ENCODE results near the gene ARMC12.

ARMC12 gene

DNA sequence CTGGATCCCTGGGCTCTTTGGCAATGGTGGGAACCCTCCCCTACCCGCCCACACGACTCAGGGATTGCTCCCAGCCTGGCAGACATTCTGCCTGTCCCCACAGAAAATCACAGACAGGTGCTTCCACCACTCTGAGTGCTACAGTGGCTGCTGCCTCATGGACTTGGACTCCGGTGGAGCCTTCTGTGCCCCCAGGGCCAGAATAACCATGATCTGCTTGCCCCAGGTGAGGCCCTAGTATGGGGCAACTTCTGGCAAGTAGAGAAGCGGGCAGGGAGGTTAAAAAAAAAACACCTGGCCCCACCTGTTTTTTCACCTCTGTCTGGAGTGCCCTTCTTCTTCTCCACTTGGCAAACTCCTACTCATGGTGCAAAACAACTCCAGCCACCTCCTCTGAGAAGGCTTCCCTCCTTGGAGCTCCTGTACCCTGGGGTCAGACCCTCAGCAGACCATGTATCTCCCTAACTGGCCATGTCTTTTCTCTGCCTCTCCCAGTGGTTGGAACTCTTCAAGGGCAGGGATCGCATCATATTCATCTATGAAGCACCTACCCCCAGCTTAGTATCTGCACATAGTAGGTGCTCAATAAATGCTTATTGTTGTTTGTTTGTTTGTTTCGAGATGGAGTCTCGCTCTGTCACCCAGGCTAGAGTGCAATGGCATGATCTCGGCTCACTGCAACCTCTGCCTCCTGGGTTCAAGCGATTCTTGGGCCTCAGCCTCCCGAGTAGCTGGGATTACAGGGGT, 40.7 kb downstream of the ARMC12 start:
- DNase-seq, result no peak

DNA sequence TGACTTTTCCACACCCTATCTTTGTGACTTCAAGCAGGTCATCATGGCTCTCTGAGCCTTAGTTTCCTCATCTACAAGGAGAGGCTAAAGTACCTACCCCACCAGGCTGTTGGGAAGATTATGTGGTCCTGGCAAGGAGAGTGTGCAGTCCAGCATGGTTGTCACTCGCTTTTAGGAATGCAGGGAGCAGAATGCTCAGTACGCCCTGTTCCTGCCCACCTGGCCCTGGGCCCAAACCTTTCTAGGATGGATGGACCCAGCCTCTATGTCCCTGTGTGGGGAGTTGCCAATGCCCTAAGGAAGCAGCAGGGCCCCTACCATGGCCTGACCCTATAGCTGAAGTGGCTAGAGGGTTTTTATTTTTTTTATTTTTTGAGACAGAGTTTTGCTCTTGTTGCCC, 41.6 kb downstream of the ARMC12 start:
- DNase-seq, result no peak

DNA sequence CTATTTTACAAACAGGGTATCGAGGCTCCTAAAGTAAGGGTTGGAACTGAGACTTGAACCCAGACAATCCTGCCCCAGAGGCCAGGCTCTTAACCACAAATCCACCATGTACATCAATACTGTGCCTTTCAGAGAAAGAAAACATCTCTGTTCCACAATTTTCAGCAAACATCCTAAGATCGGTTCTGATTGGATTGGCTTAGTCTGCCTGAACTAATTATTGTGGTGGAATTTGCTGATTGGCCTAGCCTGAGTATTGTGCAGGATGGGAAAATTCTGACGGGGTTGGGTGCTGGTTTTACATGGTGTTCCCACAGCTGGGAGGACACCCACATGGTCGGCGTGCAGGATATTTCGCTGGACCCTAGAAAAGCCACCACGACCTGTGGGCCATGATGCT, 43.9 kb downstream of the ARMC12 start, which contains the start of gene CLPSL1:
CLPSL1 (plus strand) TSS at position 301 of the 400 bp plus-strand sequence; CDS start at position 393, 92 bp downstream.
- no peak for DNase-seq

DNA sequence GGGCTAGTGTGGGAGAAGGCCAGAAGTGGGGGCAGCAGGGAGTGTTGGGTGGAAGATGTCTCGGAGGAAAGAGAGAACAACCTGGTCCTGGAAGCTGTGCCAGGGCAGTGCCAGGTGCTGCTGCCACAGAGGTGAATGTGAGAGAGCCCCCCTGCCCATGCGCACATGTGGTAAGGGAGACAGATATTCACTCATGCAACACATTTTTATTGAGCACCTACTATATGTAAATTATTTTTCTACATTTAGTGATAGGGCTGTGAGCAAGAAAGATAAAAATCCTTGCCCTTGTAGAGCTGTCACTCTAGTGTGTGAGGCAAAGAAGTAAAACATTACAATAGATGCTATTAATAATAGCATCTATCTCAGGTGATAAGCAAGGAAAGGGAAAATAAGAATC, 44.5 kb downstream of the ARMC12 start:
- no peak for DNase-seq

DNA sequence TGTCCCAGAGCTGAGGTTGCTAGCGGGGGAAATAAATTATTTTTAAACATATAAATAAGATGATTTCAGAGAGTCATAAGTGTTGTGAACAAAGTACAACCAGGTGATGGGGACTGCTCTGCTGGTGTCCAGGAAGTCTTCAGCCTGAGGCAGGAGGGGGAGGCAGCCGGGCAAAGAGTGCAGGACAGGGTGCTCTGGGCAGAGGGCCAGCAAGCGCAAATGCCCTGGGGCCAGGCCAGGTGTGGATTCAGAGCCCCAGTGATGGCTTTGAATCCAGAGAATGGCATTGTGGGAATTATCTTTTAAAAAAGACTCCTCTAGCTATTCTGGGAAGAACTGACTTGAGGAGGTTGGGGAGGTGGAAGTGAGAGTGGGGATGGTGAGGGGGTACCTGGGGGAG, 45.6 kb downstream of the ARMC12 start:
- no peak for DNase-seq

DNA sequence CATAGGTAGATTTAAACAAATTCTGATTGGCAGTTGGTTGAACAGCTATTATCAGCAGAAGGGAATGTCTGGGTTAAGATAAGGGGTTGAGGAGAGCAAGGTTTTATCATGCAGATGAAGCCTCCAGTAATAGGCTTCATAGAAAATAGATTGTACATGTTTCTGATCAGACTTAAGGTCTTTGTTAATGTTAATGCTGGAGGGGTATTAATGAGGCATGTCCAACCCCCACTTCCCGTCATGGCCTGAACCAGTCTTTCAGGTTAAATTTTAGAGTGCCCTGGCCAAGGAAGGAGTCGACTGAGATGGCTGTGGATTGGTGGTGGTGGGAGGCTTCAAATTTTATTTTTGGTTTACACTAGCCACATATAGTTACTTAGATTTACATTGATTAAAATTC, 47.4 kb downstream of the ARMC12 start:
- DNase-seq, result no peak

DNA sequence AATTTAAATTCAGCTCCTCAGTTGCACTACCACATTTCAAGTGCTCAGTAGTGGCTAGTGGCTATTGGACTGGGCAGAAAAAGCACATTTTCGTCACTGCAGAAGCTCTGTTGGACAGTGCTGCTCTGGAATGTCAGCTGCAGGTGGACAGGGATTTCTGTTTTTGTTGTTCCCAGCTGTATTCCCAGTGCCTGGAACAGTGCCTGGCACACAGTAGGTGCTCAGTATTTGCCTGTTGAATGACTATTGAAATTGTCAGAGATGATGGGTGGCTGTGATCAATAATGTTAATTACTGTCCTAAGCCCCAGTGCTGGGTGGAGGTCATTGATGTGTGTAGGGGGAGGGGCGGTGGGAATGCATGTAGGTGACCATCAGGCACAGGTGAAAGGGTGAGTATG, 49.4 kb downstream of the ARMC12 start:
- no peak for DNase-seq

DNA sequence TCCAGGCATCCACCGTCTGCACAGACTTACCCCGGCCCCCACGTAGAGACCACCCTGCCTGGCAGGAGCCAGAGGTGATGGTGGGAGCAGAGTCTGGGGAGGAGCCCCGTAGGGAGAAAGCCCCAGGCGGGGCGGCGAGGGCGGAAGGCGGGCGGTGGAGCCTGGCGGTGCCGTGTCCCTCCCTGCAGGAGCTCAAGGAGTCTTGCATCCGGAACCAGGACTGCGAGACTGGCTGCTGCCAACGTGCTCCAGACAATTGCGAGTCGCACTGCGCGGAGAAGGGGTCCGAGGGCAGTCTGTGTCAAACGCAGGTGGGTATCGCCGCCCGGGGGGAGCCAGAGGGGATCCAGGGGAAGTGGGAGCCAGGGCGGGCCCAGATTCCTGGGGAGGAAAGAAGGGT, 50.0 kb downstream of the ARMC12 start:
- DNase-seq, result no peak

DNA sequence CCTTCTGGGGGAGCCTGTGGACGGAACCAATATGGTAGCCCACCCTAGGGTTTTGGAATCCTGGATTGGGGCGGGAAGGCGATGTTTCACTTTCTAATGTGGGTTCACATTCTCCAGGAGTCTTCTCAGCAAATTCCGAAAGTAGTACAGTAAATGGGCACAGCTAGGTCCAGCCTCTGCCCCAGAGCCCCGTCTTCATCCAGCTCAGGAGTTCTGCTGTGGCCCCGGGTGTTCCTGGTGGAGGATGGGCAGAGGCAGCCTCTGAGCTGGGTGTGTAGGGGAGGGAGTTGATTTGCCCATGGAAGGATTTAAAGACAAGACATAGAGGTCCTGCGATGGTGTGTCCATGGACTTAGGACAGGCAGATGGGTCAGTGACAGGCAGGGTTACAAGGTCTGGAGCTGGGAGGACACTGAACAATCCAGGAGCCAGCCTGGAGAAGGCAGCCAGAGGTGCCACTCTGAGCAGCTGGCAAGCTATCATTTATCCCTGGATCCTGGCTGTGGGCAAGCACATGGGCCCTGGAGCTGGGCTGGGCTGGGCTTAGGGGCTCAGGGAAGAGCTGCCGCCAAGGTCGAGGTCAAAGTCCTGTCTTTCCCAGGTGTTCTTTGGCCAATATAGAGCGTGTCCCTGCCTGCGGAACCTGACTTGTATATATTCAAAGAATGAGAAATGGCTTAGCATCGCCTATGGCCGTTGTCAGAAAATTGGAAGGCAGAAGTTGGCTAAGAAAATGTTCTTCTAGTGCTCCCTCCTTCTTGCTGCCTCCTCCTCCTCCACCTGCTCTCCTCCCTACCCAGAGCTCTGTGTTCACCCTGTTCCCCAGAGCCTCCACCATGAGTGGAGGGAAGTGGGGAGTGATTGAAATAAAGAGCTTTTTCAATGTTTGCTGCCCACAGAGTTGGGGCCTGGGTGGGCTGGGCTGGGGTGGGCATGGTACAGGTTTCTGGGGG, 50.7 kb downstream of the ARMC12 start:
- DNase-seq, result no peak

DNA sequence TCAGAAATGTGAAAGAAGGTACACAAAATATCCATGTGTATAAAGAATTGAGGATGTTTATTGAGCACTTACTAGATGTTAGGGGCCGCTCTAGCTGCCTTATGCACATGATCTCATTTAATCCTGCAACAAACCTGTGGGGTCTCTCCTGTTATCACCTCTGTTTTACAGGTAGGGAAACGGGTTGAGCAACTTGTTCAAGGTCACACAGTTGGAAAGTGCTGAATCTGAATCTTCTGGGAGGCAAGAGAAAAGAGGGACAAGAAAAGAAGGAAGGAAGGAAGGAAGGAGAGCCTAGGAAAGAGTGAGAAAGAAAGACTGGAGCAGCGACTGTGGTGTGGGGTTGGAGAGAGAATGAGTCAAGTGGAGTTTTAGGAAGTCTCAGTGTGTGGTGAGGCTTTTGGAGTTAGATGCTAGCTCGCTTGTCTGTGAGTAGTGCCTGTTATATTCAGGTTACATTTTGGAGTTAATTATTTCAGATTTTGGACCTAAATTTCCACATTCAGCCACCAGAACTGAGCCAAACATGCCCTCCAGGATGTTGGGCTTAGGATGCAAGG, 51.7 kb downstream of the ARMC12 start:
- DNase-seq, result no peak

DNA sequence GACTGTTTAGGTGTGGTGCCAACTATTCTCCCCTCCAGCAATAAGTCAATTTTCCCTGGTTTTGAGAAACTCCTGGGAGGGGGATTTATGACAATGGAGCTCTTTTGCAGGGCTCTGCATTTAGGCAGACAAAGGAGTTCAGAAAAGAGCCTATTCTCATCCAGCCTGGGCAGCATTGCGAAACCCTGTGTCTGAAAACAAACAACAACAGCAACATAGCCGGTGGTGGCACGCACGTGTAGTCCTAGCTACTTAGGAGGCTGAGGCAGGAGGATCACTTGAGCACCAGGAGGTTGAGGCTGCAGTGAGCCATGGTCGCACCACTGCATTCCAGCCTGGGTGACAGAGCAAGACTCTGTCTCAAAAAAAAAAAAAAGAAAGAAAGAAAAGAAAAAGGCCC, 53.9 kb downstream of the ARMC12 start:
- DNase-seq, result no peak

DNA sequence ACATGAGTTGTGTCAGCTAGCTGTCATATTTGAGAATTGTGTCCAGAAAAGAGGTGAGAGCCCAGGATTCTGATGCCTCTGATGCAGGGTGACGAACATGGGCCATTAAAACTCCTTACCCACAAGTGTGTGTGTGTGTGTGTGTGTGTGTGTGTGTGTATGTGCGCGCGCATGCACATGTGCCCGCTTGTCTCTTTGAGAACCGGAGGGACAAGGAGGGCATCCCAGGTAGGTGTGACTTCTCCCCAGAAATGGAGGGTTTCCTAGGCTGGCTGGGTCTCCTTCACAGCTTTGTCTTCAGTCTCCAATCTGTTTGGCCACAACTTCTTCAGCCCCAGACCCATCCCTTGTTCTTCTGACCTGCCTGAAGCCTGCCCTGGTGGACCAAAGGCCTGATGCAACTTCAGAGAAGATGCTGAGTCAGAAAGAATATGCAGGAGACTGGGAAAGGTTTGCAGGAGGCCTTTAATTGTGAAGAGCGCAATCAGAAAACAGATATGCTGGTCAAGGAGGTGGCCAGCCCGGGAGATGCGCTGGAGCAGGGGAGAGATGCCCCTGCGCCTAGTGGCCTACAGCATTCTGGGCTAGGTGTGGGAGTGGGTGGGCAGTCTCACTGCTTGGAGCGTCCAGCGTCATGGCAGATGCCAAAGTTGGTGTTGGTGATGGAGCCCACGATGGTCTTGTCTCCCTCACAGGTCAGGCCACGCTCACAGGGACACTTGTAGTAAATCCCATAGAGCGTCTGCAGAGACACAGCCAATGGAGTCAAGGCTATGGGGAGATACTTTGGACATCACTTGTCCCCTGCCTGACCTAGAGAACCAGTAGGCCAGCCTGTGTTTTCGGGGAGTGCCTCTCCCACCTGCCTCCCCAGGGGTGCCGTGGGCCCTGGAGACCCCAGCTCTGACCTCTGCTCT, 58.0 kb downstream of the ARMC12 start:
- DNase-seq, result no peak

DNA sequence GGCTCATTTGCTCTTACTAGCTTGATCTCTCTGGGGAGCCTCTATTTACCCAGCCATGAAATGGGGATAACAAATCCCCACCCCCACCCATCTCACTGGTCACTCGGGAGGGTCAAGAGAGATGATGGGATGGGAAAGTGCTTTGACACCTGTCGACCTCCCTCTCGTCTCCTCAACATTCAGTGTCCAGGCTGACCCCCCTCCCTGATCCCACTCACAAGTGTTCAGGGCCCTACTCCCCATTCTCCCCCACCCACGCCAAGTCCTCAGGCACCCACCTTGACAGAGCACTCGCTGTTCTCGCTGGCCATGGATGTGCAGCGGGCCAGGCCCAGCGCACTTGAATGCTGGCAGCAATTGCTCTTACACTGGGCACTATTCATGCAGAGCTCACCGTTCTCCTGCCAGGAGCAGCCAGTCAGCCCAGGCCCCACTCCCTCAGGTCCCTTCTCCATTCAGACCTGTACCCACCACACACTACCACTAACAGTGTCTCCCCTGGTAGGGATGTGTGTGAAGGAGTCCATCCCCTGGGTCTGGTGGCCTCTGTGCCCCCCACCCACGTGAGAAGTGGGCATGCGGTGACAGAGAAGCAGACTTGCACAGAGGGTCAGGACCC, 58.7 kb downstream of the ARMC12 start:
- DNase-seq, result no peak

DNA sequence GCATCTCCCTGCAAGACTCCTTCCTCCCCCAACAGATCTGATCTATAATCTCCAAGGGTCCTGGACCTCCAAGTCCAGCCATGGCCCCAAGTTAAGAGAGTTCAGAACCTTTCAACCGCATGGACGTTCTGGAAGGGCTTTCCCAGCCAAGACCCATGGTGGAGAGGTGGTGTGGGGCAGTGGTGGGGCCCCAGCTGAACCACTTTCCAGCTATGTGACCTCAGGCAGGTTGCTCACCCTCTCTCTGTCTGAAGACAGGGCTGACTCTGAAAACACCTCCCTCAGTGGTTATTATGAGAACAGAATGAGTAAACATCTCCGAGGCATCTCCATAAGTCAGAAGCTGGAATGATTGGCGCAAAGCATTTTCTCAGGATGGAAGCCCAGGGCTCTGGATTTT, 59.4 kb downstream of the ARMC12 start:
- DNase-seq, result no peak

DNA sequence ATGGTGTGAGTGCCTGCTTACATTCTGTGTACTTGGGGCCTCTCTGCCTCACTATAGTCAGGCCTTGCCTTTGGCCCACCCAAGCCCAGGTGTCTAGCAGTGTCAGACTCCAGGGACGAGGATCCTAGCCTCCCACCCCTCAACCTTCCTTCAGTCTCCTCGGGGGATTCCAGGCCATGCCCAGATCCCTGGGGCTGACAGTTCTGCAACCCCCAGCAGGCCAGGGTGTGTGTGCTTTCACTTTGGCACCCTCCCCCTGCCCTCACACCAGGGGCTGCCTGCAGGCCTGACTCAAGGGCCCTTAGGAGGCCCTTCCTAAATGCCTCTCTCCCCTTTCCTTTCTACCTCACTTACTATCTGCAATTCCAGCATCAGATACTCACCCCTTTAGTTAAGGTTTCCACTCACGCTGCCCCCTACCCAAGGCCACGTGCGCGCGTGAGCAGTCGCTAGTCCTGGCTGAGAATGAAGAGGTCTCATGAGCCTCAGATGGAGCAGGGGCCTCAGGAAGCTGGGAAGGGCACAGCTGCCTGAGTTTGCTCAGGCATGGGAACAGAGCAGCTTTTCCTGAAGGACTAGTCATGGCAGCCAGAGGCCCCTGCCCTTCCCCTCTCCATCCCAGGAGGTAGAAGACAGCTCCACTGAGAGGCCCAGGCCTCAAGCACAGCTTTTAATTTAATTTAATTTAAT, 61.1 kb downstream of the ARMC12 start:
- DNase-seq, result no peak
